HCT116 (cell line): Measurements from ENCODE around the gene CT45A3. TPM values are rescaled to one million over a fixed set of nuclear protein-coding genes. Genes with fewer than 3 reads are reported as not detected.

Experiments
- ATAC-seq: fragments of 200-7000 bp; cut with Tn5 transposase; 2 replicates; pipeline ENCODE4 v1.9.1; 2020; ENCODE audit warnings: mild to moderate bottlenecking, moderate library complexity
- BruUV-seq: library from RNA; stranded (reverse); fragments of 400-500 nt; replicated peaks from 2 replicates; lab custom pipeline; 2021; lab: Mats Ljungman, UMichigan
- CTCF ChIA-PET: fragments of 300-600 bp; sonication (Branson Sonifier 250); formaldehyde crosslinking; loops from one replicate; lab custom pipeline; 2021; ENCODE audit warnings: antibody characterized with exemption; lab: Charles Lee
- POLR2A ChIA-PET: fragments of 300-600, 350-600 bp; sonication (Branson Sonifier 250); formaldehyde crosslinking; loops from one replicate; lab custom pipeline; 2021; ENCODE audit warnings: antibody characterized with exemption; lab: Charles Lee
- RAD21 ChIA-PET, 2 experiments: fragments of 300-600 bp; sonication (Branson Sonifier 250); formaldehyde crosslinking; loops; one replicate each; lab custom pipeline; 2023; ENCODE audit warnings: low total read pairs in 2 of 2; ENCODE audit not compliant: uncharacterized antibody in 2 of 2, unreplicated experiment in 2 of 2, low non-redundant PET in 1 of 2; lab: Charles Lee
- DNase-seq: peaks from one replicate; pipeline ENCODE4 v3.0.0-alpha.2; 2010; ENCODE audit warnings: low read depth, low spot score
- H2AFZ ChIP-seq: fragments of 200-600 bp; shearing (Covaris generic), sonication (generic); 2 replicates; pipeline ENCODE4 v1.6.1; 2017; ENCODE audit warnings: low read depth, mixed run types, mixed read lengths, antibody characterized with exemption, low read length; ENCODE audit not compliant: poor library complexity, severe bottlenecking
- H3K27ac ChIP-seq: 2 replicates; pipeline ENCODE4 v1.5.1; 2012; ENCODE audit warnings: low read depth, low read length
- H3K27me3 ChIP-seq: fragments of 200-600 bp; sonication (generic); 2 replicates; pipeline ENCODE4 v1.6.1; 2016; ENCODE audit warnings: mixed run types, low read length, mixed read lengths; ENCODE audit not compliant: insufficient read depth
- H3K36me3 ChIP-seq, 2 experiments: fragments of 200-500 bp in 1 of 2; fragments of 200-600 bp in 1 of 2; sonication (Bioruptor generic) in 1 of 2; sonication (generic) in 1 of 2; 2 replicates each; pipeline versions ENCODE4 v1.5.1 to v1.6.1; 2014 to 2016; ENCODE audit warnings: low read length in 2 of 2, inconsistent platforms in 1 of 2, mixed read lengths in 1 of 2, mixed run types in 1 of 2; ENCODE audit not compliant: insufficient read depth in 2 of 2, control insufficient read depth in 1 of 2
- H3K4me1 ChIP-seq, 2 experiments: fragments of 200-600 bp in 1 of 2; sonication (generic) in 1 of 2; 2 replicates each; pipeline versions ENCODE4 v1.5.1 to v1.6.1; 2012 to 2017; ENCODE audit warnings: low read length in 2 of 2, inconsistent platforms in 1 of 2, mild to moderate bottlenecking in 1 of 2, mixed read lengths in 1 of 2, mixed run types in 1 of 2, moderate library complexity in 1 of 2; ENCODE audit not compliant: insufficient read depth in 2 of 2, control insufficient read depth in 1 of 2
- H3K4me2 ChIP-seq: fragments of 200-600 bp; sonication (generic); 2 replicates; pipeline ENCODE4 v1.6.1; 2017; ENCODE audit warnings: mixed run types, low read length, mixed read lengths
- H3K4me3 ChIP-seq, 2 experiments: fragments of 200-600 bp in 1 of 2; sonication (generic) in 1 of 2; replicated peaks in 1 of 2; 2 replicates each; pipeline ENCODE4 v1.5.1; 2011 to 2016; ENCODE audit warnings: low read length in 2 of 2, control low read depth in 1 of 2, low read depth in 1 of 2, mild to moderate bottlenecking in 1 of 2, mixed read lengths in 1 of 2, mixed run types in 1 of 2
- H3K79me2 ChIP-seq: fragments of 200-600 bp; sonication (generic); 2 replicates; pipeline ENCODE4 v1.6.1; 2017; ENCODE audit warnings: mild to moderate bottlenecking, mixed run types, low read length, moderate library complexity, mixed read lengths; ENCODE audit not compliant: insufficient read depth
- H3K9ac ChIP-seq: fragments of 200-600 bp; sonication (generic); 2 replicates; pipeline ENCODE4 v1.6.1; 2016; ENCODE audit warnings: low read length, mixed read lengths
- H3K9me2 ChIP-seq: fragments of 200-600 bp; sonication (generic), shearing (Covaris generic); 2 replicates; pipeline ENCODE4 v1.6.1; 2017; ENCODE audit warnings: mixed run types, mild to moderate bottlenecking, moderate library complexity; ENCODE audit not compliant: insufficient read depth
- H3K9me3 ChIP-seq, 2 experiments: fragments of 200-500 bp in 1 of 2; fragments of 200-600 bp in 1 of 2; sonication (Bioruptor generic) in 1 of 2; sonication (generic) in 1 of 2; 2 replicates each; pipeline ENCODE4 v1.6.1; 2014 to 2017; ENCODE audit warnings: low read length in 2 of 2, mixed read lengths in 2 of 2, inconsistent platforms in 1 of 2, low read depth in 1 of 2, mild to moderate bottlenecking in 1 of 2, mixed run types in 1 of 2, moderate library complexity in 1 of 2; ENCODE audit not compliant: control insufficient read depth in 1 of 2, insufficient read depth in 1 of 2
- H4K20me1 ChIP-seq: fragments of 200-600 bp; sonication (generic), shearing (Covaris generic); 2 replicates; pipeline ENCODE4 v1.6.1; 2017; ENCODE audit warnings: mixed run types, mild to moderate bottlenecking, moderate library complexity; ENCODE audit not compliant: insufficient read depth
- ATF3 ChIP-seq: IDR thresholded peaks from 2 replicates; pipeline ENCODE4 v1.6.1; 2012
- CBX3 ChIP-seq: IDR thresholded peaks from 2 replicates; pipeline ENCODE4 v1.6.1; 2012; ENCODE audit warnings: low read depth
- CTCF ChIP-seq, 3 experiments: fragments of 200-600 bp in 1 of 3; sonication (generic) in 1 of 3; IDR thresholded peaks in 2 of 3; conservative IDR thresholded peaks in 1 of 3; 2 replicates each; pipeline ENCODE4 v1.5.1; 2012 to 2017; ENCODE audit warnings: low read depth in 2 of 3, low read length in 2 of 3, antibody characterized with exemption in 1 of 3, borderline replicate concordance in 1 of 3, control low read depth in 1 of 3, mild to moderate bottlenecking in 1 of 3, mixed read lengths in 1 of 3, mixed run types in 1 of 3, moderate library complexity in 1 of 3; ENCODE audit not compliant: insufficient read depth in 1 of 3
- ELF1 ChIP-seq: IDR thresholded peaks from 2 replicates; pipeline ENCODE4 v1.6.1; 2012; ENCODE audit warnings: low read depth, borderline replicate concordance
- JUND ChIP-seq: IDR thresholded peaks from 2 replicates; pipeline ENCODE4 v1.6.1; 2012
- MAX ChIP-seq: IDR thresholded peaks from 2 replicates; pipeline ENCODE4 v1.6.1; 2012
- POLR2A ChIP-seq: IDR thresholded peaks from 2 replicates; pipeline ENCODE4 v1.7.0; 2011; ENCODE audit warnings: borderline replicate concordance; ENCODE audit not compliant: insufficient read depth, insufficient read length; ENCODE audit errors: extremely low read depth
- POLR2AphosphoS5 ChIP-seq: IDR thresholded peaks from 2 replicates; pipeline ENCODE4 v1.6.1; 2011; ENCODE audit warnings: mild to moderate bottlenecking, low read depth, low read length, moderate library complexity
- RAD21 ChIP-seq: IDR thresholded peaks from 2 replicates; pipeline ENCODE4 v1.6.1; 2012; ENCODE audit warnings: low read depth, mild to moderate bottlenecking
- SRF ChIP-seq: IDR thresholded peaks from 2 replicates; pipeline ENCODE4 v1.6.1; 2012; ENCODE audit warnings: low read depth
- TCF7L2 ChIP-seq: IDR thresholded peaks from 2 replicates; pipeline ENCODE4 v1.7.0; 2011; ENCODE audit warnings: borderline replicate concordance, inconsistent platforms; ENCODE audit not compliant: insufficient read depth, insufficient read length; ENCODE audit errors: extremely low read depth
- YY1 ChIP-seq: IDR thresholded peaks from 2 replicates; pipeline ENCODE4 v1.6.1; 2011; ENCODE audit warnings: low read length, low read depth, moderate library complexity, mild to moderate bottlenecking; ENCODE audit not compliant: insufficient replicate concordance; ENCODE audit errors: extremely low read depth
- ZBTB33 ChIP-seq: IDR thresholded peaks from 2 replicates; pipeline ENCODE4 v1.6.1; 2011; ENCODE audit warnings: mild to moderate bottlenecking, low read length, moderate library complexity; ENCODE audit not compliant: insufficient replicate concordance; ENCODE audit errors: extremely low read depth
- ZFX ChIP-seq: fragments of 450-650 bp; IDR thresholded peaks from 2 replicates; pipeline ENCODE4 v1.6.1; 2017
- intact Hi-C: fragments of 100-400 bp; cut with micrococcal nuclease; formaldehyde crosslinking; loops from 2 replicates; pipeline ENCODE4 v1.10.0; 2022
- total RNA-seq: library from RNA; stranded (reverse); gene quantifications from one replicate; pipeline ENCODE4 v1.2.1, GENCODE V29; 2021; ENCODE audit not compliant: unreplicated experiment

Gene CT45A3
- total RNA-seq, 1 experiment from 2014 or later, result 0.30 TPM

DNA sequence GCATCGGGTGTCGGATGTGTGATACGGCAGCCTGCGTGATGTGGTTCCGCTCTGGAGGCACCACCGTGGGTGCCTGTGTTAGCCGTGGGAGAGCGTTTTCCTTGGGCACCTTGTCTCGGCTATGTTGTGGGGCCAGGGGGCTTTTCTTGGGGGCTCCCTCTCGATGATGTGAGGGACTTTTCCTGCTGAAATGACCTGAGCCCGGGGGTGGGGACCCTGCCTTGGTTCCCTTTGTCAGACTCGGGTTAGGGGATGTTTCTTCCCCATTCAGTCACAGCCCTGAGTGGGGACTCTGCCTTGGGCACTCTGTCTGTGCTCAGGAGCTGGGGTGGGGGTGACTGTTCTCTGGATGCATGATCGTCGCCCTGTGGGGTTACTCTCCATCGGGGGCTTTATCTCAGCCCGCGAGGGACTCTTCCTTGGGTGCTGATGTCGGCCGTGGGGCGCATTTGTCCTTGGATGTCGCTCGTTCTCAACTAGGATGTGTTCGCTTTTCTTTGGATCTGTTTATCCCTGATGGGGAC is 26.7 kb downstream of the CT45A3 start:
- H3K4me2 ChIP-seq, result no peak overlapping the region
- CTCF ChIA-PET, result no interaction called here
- no peaks in the 10 kb centered on the region for H3K4me1 ChIP-seq
- no peaks in the 10 kb centered on the region for H3K9me2 ChIP-seq
- TF ChIP-seq TCF7L2 (no peak), CBX3 (no peak), JUND (no peak), ZBTB33 (no peak), MAX (no peak), SRF (no peak), ELF1 (no peak)
- RAD21 ChIA-PET, result no interaction called here
- ATAC-seq (peak; percentile 20; the same call in 1 of the 2 replicates), DNase-seq (no peak)
- no peaks in the 10 kb centered on the region for H3K36me3 ChIP-seq
- POLR2A ChIA-PET, result no interaction called here
- BruUV-seq, result no TSS peak
- H2AFZ ChIP-seq, result no peak overlapping the region
- no peak overlapping the region for H3K27ac ChIP-seq
- no peaks in the 10 kb centered on the region for H4K20me1 ChIP-seq
- intact Hi-C loops, result no loop called here
- H3K4me3 ChIP-seq, result no peak overlapping the region
- H3K27me3 ChIP-seq, result no peaks in the 10 kb centered on the region
- no peaks in the 10 kb centered on the region for H3K9me3 ChIP-seq
- no peak overlapping the region for H3K9ac ChIP-seq
- H3K79me2 ChIP-seq, result no peaks in the 10 kb centered on the region

DNA sequence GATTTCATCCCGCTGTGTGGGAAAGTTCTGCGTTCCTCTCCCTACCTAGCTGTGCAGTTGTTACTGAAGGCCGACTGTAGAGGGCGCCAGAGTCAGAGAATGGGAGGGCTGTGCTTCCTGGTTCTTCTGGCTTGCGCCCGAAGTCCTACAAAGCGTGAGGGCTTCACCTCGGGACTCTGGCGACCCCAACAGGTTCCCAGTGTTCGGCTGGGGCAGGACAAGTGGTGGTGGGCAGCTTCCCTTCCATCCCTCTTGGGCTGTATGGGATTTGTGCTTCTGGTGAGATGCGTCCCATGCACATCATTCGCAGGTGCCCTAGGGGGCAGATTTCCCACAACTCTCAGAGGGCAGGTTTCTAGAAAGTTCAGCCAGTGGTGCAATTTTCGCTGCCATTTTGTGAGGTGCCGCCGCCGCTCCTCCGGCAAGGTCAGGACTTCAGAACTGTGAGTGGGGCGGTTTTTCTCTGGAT is 27.3 kb downstream of the CT45A3 start:
- POLR2A ChIA-PET, result no interaction called here
- Histone ChIP-seq H3K27ac (no peak overlapping the region), H2AFZ (no peak overlapping the region), H3K4me1 (no peaks in the 10 kb centered on the region), H3K9me2 (no peaks in the 10 kb centered on the region), H3K9me3 (no peaks in the 10 kb centered on the region), H3K4me2 (peak overlapping the region; percentile 43), H3K36me3 (no peaks in the 10 kb centered on the region), H4K20me1 (no peaks in the 10 kb centered on the region), H3K79me2 (no peaks in the 10 kb centered on the region), H3K27me3 (no peaks in the 10 kb centered on the region), H3K9ac (no peak overlapping the region), H3K4me3 (no peak overlapping the region)
- no peak for TF ChIP-seq CBX3
- no peak for TF ChIP-seq POLR2A
- TF ChIP-seq ATF3, result no peak
- no peak for TF ChIP-seq POLR2AphosphoS5
- peak; percentile 61 for TF ChIP-seq RAD21
- no peak for TF ChIP-seq ZFX
- TF ChIP-seq CTCF (IDR thresholded peaks at IDR 0.05 in 2 of 3, conservative IDR thresholded peaks at IDR 0.05 in 1 of 3; ENCODE audit: borderline replicate concordance in 1 of 3, insufficient read depth in 1 of 3, low read depth in 2 of 3, low read length in 2 of 3), result peak; percentile 54 to 88 (median 68)
- TF ChIP-seq ELF1, result peak; percentile 31; the same call in 1 of the 2 replicates
- TF ChIP-seq JUND, result no peak
- TF ChIP-seq YY1, result no peak
- DNase-seq, result peak; percentile 6
- CTCF ChIA-PET, result interaction anchor here (1.8 kb wide), 1 partner anchor 191 kb away, joined by 5 read pairs; no protein-coding TSS in a partner anchor
- RAD21 ChIA-PET, result no interaction called here
- ATAC-seq, result peak; percentile 92
- BruUV-seq, result no TSS peak
- intact Hi-C loops, result no loop called here
